NCI-H226 (cell line): ENCODE results near the gene ACACB.

Experiments
- DNase-seq: peaks from one replicate; pipeline ENCODE4 v3.0.0-alpha.2; 2015

ACACB gene

DNA sequence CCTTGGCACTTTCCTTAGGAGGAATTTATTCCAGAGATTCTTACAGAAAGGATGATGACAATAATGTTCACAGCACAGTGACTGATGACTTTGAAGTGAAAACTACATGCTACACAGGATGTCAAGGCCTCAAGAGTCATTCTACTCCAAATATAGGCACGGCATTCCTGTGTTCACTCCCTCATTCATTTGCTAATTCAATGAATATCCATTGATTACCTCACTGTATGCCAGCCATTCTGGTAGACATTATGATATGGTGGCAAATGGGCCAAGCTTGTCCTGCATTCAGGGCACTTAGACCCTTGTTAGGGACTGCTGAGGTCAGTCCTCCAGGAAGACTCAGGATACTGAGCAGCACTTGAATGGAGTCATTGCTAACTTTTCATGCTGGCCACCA, 144.7 kb downstream of the ACACB start:
- no peak for DNase-seq

DNA sequence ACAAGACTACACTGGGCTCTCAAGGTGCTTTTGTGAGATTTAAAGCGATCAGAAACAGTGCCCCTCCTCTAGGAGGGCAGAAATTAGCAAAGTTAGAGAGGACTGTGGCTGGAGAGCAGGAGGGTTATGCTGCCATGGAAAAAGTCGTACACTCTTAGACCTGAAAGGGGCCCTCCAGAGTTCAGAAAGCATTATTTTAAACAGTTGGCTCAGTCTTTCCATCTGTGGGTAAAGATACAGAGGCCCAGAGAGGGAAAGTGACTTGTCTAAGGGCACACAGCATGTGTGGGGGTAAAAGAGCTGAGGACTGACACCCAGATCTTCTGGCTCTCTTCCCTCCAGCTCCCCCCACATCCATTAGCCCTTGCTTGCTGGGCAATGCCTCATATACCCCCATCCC, 145.6 kb downstream of the ACACB start:
- no peak for DNase-seq

DNA sequence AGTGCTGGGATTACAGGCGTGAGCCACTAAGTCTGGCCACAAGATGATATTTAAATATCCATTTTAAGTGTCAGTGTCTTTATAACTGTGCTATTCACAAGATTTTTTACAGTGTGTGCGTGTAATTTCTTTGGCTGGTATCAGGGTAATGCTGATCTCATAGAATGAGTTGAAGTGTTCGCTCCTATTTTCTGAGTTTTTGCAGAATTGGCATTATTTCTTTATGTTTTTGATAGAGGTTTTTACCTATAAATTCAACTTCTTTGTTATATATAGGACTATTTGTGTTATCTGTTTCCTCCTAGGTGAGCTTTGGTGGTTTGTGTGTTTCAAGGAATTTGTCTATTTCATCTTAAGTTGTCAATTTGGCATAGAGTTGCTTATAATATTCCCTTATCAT, 147.1 kb downstream of the ACACB start:
- DNase-seq: no peak

DNA sequence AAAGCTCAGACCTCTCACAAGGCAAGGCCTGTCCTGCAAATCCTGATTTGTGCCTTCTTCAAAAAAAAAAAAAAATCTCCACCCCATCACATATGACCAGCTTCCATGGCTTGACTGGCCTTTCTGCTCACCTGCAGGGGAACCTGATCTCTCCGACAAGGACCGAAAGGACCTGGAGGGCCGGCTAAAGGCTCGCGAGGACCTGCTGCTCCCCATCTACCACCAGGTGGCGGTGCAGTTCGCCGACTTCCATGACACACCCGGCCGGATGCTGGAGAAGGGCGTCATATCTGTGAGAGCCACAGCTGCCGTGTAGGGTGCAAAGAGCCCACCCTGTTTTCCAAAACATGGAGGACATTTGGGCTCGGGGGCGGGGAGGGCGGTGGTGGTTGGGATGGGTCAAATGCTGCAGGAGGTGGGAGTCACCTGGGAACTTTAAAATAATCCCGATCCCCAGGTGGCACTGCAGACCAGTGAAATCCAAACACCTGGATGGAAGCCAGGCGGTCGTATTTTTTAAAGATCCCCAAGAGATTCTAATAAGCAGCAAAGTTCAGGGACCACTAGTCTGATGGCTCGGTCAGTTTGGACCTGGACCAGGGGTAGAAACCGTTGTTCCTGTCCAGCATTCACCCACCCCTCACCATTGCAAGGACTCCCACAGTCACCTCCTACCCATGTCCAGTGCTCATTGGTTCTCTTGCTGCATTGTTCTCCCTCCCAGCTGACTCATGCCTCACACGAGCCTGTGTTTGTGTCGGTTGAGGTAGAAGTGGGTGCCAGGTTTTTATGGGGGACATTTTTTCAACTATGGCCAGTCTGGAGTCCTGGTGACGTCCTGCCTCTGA, 147.9 kb downstream of the ACACB start:
- DNase-seq: peak; percentile 66

DNA sequence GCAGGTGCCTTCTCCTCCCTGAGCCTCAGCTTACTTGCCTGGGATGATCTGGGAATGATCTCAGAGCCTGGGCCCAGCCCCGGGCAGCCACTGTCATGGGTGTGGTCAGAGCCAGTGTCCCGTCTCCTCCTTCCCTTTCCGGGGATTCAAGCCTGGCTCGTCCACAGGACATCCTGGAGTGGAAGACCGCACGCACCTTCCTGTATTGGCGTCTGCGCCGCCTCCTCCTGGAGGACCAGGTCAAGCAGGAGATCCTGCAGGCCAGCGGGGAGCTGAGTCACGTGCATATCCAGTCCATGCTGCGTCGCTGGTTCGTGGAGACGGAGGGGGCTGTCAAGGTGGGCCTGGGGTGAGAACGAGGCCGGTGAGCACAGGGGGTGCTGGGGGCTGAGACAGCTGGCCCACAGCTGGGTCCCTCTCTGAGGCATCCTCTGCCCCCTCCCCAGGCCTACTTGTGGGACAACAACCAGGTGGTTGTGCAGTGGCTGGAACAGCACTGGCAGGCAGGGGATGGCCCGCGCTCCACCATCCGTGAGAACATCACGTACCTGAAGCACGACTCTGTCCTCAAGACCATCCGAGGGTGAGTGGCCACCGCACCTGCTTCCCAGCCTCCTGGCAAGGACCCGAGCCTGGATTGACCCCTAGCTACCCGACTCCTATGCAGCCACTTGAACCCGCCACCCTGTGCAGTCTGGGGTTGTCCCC, 148.7 kb downstream of the ACACB start:
- DNase-seq: no peak

DNA sequence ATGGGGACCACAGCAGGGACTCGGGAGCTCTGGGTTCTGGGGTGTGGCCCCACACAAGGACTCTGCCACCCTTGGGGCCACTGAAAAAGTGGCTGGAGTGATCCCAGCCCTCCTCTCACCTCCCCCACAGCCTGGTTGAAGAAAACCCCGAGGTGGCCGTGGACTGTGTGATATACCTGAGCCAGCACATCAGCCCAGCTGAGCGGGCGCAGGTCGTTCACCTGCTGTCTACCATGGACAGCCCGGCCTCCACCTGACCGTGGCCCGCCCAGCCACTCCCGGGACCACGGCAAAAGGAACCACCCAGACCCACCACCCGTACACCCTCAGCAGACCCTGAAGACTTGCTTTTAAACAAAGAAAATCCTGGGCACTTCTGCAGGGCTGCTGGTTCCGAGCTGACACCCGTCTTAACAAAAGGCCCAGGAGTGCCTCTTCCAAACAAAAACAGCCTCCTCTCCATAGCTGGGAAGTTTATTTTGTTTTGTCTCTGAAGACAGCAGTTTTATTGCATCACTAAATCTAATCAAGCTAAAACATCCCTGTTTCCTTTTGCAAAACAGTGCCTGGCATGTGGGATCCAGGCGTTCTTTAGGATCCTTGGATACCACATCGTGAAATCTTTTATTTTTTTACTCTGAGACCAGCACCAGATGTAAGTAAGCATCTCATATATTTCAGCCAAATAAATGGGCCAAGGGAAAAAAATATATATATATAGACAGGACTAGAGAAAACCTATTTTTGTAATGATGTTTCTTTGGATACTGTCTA, 149.9 kb downstream of the ACACB start:
- DNase-seq: no peak

DNA sequence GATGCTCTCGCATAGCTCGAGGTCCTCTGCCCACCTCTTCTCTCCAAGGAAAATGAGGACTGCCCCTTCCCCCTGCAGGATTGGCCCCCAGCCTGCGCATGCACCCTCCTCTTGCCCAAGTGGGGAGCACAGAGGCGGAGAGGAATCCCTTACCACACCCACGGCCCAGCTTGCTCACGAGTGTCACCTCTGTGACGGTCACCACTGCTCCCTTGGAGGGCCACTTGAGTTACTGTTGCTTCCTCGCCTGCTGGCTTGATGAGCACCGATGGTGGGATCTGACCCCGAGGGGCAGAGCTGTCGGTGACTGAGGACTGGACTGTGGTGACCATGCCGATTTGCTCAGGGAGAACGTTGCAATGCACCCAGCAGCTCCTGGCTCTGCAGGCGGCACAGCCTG, 151.0 kb downstream of the ACACB start:
- DNase-seq: no peak

DNA sequence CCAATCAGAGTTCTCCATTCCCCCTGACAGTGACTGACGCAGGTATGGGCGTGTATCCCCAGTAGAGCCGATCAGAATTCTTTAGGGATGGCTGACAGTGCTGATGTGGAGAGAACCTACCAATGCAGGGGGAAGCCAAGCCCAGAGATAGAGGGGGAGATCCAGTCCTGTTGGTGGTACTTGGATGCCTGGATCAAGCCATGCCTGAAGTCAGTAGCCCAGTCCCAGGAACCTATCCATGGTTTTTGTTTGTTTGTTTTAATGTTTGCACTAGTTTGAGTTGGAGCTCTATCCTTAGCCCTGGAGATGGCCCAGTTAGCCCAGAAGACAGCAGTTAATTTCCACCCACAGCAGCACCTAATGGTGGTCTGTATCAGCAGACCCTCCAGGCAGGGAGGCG, 152.5 kb downstream of the ACACB start:
- no peak for DNase-seq

DNA sequence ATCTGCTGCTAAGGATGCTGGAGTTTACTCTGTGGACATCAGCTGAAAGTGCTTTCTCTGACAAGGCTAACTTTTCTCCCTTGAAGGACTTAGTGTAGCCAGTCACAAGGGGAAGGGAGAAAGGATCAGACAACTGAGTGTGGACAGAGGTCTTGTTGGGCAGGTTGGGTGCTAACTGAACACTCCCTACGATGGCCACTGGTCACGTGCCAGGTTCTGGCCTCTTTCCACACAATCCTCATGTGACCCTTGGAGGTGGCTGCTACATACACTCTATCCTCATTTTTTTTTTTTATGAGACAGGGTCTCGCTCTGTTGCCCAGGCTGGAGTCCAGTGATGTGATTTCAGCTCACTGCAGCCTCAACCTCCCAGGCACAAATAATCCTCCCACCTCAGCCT, 153.0 kb downstream of the ACACB start:
- no peak for DNase-seq

DNA sequence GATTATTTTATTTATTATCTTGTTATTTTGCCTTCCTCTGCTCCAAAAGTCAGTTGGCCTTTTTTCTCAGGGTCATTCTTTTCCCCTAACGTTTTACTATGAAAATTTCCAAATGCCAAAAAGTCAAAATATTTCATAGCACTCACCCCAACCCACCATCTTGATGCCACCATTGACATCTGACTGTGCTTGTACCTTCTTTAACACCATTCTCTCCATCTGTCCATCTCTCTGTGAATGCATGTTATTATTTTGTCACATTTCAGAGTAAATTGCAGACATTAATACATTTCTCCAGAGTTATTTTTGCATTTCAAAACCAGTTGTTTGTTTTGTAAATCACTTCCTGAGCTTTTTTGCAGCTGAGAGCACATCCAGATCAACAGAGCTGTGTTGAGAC, 154.1 kb downstream of the ACACB start:
- DNase-seq: no peak

DNA sequence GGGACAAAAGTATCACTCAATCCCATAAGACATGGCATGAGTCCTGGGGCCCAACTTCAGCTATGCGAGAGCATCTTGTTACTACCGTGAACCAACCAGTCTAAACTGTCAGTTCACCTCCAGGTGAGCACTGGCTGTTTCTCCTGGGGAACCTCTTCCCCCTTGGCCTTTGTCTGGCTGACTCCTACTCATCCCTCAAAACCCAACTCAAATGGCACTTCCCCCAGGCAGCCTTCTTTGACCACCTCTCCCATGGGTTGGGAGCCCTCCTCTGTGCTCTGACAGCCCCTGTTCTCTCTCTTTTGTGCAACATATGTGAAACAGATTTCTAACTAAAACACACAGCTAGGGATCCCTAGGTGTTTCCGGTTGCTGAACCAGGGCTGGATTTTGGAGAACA, 155.0 kb downstream of the ACACB start:
- DNase-seq: no peak

DNA sequence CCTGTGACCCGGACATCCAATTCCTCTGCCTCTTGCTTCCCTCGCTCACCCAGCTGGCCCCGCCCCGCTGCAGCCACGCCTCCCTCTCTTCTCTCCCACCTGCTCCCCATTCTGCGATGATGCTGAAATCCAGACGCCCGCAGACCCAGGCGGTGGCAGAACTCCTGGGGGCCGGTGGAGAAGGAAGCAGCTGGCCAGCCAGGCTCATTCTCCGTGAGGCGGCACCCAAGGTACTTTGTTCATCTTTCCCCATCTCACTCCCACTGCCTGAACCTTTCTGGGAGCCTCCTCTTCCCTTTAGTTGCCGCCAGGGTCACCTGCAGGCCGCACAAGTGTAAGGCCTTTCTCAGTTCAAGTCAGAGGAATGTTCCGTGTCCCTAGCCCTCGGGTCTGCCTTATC, 157.0 kb downstream of the ACACB start:
- no peak for DNase-seq

DNA sequence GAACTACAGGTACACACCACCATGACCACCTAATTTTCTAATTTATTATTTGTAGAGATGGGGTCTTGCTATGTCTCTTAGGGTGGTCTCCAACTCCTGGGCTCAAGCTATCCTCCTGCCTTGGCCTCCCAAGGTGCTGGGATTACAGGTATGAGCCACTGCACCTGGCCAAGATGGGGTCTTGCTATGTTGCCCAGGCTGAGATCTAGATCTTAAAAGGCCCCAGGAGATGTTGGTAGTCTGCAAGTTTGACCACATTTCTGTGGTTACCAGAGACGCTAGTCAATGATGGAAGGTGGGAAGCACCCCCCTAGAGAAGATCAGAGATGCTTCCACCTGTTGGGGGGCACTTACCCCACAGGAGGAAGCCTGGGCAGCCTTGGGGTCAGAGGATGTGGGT, 158.0 kb downstream of the ACACB start:
- no peak for DNase-seq

DNA sequence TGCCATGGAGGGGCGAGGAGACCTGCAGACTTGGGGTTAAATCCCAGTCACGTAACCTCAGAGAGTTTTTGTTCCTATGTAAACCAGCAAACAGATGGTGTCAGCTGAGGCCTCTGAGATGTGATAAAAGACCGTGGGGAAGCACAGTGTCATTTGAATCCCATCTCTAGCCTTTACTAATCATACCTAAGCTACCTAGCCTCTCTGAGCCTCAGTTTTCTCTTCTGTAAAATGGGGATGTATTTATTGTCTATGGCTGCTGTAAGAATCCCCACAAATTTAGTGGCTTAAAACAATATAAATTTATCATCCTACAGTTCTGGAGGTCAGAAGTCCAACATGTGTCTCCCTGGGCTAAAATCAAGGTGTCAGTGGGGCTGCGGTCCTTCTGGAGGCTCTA, 158.8 kb downstream of the ACACB start:
- no peak for DNase-seq

DNA sequence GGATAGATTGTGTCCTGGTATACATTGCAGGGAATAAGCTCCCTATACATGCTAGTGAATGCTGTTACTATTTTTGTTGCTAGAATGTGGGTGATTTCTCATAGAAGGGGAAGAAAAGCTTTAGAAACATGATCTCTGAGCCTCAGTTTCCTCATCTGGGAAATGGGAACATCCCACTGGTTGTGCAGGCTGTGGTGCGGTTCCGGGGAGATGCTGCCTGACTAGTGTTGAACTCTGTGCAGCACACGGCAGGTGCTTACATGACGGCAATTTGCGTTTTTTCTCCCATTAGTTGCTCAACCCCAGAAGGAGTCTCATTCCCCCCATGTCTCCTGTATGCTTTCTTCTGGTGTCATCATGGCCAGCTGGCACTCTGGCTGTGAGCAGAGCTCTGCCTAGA, 159.8 kb downstream of the ACACB start:
- DNase-seq: no peak

DNA sequence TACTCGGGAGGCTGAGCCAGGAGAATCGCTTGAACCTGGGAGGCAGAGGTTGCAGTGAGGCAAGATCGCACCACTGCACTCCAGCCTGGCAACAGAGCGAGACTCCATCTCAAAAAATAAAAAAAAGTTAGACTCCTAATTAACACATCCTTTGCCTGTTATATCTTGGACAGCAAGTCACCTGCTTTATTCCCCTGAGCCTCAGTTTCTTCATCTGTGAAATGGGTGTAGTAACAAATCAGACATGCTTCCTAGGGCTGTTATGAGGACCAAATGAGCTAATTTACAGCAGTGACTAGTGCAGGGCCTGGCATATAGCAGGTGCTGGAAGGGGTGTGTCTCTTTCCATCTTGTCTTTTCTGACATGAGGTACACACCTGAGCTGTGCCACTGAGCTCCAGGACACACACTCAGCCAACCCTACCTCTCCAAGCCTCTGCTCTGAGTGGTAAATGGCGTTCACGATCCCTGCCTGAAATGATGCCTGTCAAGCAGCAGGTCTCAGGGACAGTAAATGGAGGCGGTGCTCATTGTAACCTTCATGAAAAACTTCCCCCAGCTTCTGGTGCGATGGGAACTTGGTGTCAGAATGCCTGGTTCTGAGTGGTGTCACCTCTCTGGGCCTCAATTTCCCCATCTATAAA, 161.0 kb downstream of the ACACB start:
- DNase-seq: no peak

DNA sequence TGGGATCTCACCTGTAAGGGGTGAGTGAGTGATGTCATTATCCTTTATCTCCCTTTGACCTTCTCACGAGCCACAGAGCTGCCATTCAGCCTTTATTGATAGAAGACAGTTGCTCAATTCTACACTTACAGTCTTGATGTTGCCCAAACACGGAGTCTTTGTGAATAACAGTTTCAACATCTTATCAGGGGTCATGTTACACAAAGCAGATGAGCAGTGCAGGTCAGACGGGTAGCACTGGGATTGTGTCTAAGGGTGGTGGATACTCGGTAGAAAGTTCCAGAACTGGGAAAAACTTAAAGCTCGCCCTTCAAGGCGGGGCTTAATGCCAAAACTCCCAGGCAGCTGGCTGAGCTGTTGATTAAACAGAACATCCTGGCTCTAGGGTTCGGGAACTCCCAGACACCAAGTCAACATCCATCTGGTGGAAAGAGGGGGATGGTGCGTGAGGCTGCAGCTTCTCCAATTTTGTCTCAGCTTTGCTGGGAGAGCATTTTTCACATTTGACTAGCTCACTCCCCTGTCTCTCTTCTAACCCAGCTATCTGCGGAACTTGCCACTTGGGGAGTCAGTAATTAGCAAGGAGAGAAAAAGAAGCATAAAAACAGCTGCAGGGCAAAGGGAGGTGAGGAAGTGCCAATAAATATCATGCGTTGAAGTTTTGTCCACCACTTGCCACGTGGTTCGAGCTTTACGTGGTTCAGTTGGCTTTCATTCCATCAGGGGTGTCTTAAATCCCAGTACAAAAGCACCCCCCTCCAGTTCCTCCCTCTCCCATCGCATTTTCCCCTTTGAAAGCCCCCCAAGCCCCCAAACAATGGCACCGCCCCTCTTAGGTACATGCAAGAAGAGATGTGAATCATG, 161.7 kb downstream of the ACACB start:
- no peak for DNase-seq

DNA sequence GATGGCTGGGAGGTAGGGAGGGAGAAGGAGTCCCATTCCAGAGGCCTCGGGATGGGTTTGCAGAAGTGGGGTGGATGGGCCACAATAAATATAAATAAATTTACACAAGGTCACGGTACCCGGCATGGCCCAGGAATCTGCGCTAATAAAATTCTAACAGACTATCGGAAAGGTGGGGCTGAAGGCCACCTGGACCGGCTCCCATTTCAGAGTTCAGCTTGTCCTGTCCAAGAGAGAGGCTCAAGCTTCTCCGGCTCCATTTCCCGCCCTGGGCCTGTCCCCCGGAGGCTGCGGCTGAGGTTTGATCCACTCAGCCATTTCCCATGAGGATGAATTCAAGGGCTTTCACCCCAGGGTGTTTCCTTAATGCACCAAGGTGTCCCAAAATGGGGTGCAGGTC, 162.5 kb downstream of the ACACB start:
- DNase-seq: no peak

DNA sequence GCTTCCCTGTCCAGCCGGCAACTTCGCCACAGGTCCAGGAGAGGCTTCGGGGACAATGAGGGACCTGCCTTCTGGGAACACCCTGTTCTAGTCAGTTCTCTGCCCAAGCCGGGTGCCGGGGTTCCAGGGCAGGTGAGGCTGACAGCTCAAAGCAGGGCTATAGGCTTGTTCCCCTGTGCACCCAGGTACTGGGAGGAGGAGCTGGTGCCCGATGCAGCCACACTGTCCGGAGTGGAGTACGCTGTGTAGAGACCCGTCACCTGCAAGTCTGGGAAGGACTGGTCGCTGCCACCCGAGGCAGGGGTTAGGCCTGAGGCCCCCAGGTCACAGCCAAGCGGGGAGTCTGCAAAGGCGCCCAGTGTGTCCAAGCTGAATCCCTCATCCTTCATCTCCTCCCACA, 163.1 kb downstream of the ACACB start:
- no peak for DNase-seq

DNA sequence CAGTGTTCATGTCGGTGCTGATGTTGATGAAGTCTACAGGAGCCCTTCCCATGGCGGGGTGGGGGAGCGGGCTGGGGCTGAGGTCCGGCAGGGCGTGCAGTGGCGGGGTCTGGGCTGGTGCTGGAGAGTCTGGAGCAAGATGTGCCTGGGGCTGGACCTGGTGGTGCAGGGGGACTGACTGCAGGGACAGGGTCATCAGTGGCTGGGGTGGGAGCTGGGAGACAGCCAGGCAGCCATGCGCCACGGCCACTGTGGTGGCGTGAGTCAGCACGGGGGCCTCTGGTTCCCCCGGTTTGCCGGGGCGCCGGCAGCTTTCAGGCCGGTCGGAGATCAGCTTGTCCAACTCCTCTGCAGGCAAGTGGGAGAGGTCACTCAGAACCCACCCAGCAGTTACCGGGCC, 165.1 kb downstream of the ACACB start:
- no peak for DNase-seq

DNA sequence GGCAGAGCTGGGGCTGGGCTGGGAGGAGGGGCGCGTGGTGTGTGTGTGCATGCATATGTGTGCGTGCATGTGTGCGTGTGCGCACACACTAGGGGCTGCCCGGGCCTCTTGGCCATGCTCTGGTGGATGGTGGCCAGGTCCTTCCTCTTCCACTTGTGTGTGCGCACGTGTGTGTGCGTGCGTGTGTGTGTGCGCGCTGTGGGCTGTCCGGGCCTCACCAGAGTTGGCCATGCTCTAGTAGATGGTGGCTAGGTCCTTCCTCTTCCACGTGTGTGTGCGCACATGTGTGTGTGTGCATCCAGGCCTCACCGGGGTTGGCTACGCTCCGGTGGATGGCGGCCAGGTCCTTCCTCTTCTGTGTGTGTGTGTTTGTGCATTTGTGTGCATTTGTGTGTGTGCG, 168.0 kb downstream of the ACACB start:
- no peak for DNase-seq

DNA sequence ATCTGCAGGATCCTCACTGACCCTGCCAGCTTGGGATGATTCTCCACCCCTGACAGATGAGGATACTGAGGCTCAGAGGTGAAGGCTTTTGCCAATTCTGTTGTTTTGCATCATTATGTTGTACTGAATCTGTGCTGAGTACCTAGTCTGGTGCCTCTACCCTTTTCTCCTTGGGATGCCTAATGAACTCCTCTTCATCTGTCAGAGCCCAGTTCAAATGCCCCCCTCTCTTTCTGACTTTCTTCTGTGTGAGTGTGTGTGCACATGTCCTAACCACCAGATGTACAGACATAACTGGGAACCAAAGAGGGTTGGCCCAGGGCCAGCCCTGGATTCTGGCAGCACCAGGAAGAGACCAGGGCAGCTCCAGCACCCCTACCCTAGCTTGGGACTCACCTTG, 169.9 kb downstream of the ACACB start:
- DNase-seq: no peak
